ENCODE results near the gene FCRL4. TPM values are rescaled to one million over a fixed set of nuclear protein-coding genes. Genes with fewer than 3 reads are reported as not detected.

The FCRL4 gene
- total and polyA plus RNA-seq, 2 experiments from 2014 or later = not detected

GRCh38 chr1:157539568-157539967, 58.3 kb downstream of the FCRL4 start:
- DNase-seq (ENCODE audit: low read depth in 1 of 2, low spot score in 1 of 2) = no peak
- Histone ChIP-seq H3K9me3 (ENCODE audit: low read depth) (no peaks in the 10 kb centered on the region), H3K4me1 (ENCODE audit: low read depth) (no peaks in the 10 kb centered on the region), H3K36me3 (no peaks in the 10 kb centered on the region), H3K27ac (no peak overlapping the region), H3K27me3 (no peaks in the 10 kb centered on the region), H3K4me3 (no peak overlapping the region)
- TF ChIP-seq, protein P1, sequence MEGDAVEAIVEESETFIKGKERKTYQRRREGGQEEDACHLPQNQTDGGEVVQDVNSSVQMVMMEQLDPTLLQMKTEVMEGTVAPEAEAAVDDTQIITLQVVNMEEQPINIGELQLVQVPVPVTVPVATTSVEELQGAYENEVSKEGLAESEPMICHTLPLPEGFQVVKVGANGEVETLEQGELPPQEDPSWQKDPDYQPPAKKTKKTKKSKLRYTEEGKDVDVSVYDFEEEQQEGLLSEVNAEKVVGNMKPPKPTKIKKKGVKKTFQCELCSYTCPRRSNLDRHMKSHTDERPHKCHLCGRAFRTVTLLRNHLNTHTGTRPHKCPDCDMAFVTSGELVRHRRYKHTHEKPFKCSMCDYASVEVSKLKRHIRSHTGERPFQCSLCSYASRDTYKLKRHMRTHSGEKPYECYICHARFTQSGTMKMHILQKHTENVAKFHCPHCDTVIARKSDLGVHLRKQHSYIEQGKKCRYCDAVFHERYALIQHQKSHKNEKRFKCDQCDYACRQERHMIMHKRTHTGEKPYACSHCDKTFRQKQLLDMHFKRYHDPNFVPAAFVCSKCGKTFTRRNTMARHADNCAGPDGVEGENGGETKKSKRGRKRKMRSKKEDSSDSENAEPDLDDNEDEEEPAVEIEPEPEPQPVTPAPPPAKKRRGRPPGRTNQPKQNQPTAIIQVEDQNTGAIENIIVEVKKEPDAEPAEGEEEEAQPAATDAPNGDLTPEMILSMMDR (IDR thresholded peaks at IDR 0.05; ENCODE audit: low read depth, low read length) = no peak

- TF ChIP-seq, protein P1 (IDR thresholded peaks at IDR 0.05; ENCODE audit: low read depth, low read length) = no peak
- DNase-seq (ENCODE audit: low read depth in 1 of 2, low spot score in 1 of 2) = no peak
- H3K27me3 ChIP-seq = no peaks in the 10 kb centered on the region
- H3K36me3 ChIP-seq = no peaks in the 10 kb centered on the region
- no peaks in the 10 kb centered on the region for H3K4me1 ChIP-seq (ENCODE audit: low read depth)
- H3K9me3 ChIP-seq (ENCODE audit: low read depth) = no peaks in the 10 kb centered on the region
- no peak overlapping the region for H3K4me3 ChIP-seq
- no peak overlapping the region for H3K27ac ChIP-seq
These were observed 65.3 kb downstream of the FCRL4 start for GRCh38 chr1:157532569-157532968.

- Histone ChIP-seq H3K27me3 (no peaks in the 10 kb centered on the region), H3K4me3 (no peak overlapping the region), H3K27ac (no peak overlapping the region), H3K4me1 (ENCODE audit: low read depth) (no peaks in the 10 kb centered on the region), H3K9me3 (ENCODE audit: low read depth) (no peaks in the 10 kb centered on the region), H3K36me3 (no peaks in the 10 kb centered on the region)
- DNase-seq (ENCODE audit: low read depth in 1 of 2, low spot score in 1 of 2) = no peak
- TF ChIP-seq, protein P1 (IDR thresholded peaks at IDR 0.05; ENCODE audit: low read depth, low read length) = no peak
These were observed 74.0 kb downstream of the FCRL4 start for GRCh38 chr1:157523774-157524493.

Other genes starting within 250 kb of the FCRL4 start
- not detected in 2 replicates for gene FCRL5, start 45.6 kb downstream of the FCRL4 start, total RNA-seq
- not detected in 2 replicates for gene FCRL5, start 45.6 kb downstream of the FCRL4 start, polyA plus RNA-seq
- not detected in 2 replicates for gene FCRL3, start 102.7 kb upstream of the FCRL4 start, total RNA-seq
- not detected in 2 replicates for gene FCRL3, start 102.7 kb upstream of the FCRL4 start, polyA plus RNA-seq
- gene FCRL2, start 179.0 kb upstream of the FCRL4 start, total RNA-seq = not detected in 2 replicates
- not detected in 2 replicates for gene FCRL2, start 179.0 kb upstream of the FCRL4 start, polyA plus RNA-seq
- gene FCRL1, start 222.0 kb upstream of the FCRL4 start, total RNA-seq = not detected in 2 replicates
- not detected in 2 replicates for gene FCRL1, start 222.0 kb upstream of the FCRL4 start, polyA plus RNA-seq
- not detected in 2 replicates for gene CD5L, start 243.7 kb upstream of the FCRL4 start, total RNA-seq
- not detected in 2 replicates for gene CD5L, start 243.7 kb upstream of the FCRL4 start, polyA plus RNA-seq